B cell (primary cell): ENCODE measurements around the gene TPSB2. TPM values are rescaled to one million over a fixed set of nuclear protein-coding genes. Genes with fewer than 3 reads are reported as not detected.

ENCODE experiments used
- ATAC-seq: fragments of 200-7000 bp; cut with Tn5 transposase; one replicate; pipeline ENCODE4 v1.10.0; 2021; ENCODE audit warnings: low read depth, mild to moderate bottlenecking, moderate number of reproducible peaks, moderate library complexity
- CTCF ChIA-PET: fragments of 350-600 bp; sonication (Branson Sonifier 250); formaldehyde crosslinking; loops from one replicate; lab custom pipeline; 2021; ENCODE audit warnings: antibody characterized with exemption, inconsistent platforms; lab: Charles Lee
- POLR2A ChIA-PET: fragments of 350-600 bp; sonication (Branson Sonifier 250); formaldehyde crosslinking; loops from one replicate; lab custom pipeline; 2021; ENCODE audit warnings: antibody characterized with exemption; lab: Charles Lee
- DNase-seq: peaks from one replicate; pipeline ENCODE4 v3.0.0; 2013
- H2AFZ ChIP-seq: 2 replicates; pipeline ENCODE4 v1.6.1; 2012; ENCODE audit warnings: mild to moderate bottlenecking, low read depth, low read length; ENCODE audit not compliant: insufficient read depth, poor library complexity, severe bottlenecking
- H3K27ac ChIP-seq, 2 donors: 1 replicate in 1 of 2; 2 replicates in 1 of 2; pipeline ENCODE4 v1.5.1; 2012 to 2013; ENCODE audit warnings: low read length in 2 of 2, mild to moderate bottlenecking in 2 of 2, moderate library complexity in 1 of 2
- H3K27me3 ChIP-seq, 4 experiments: fragments of 200-600 bp in 1 of 4; sonication (generic) in 1 of 4; replicated peaks in 1 of 4; 1 replicate in 2 of 4; 2 replicates in 2 of 4; pipeline versions ENCODE4 v1.6.1 to v1.7.0; 2013 to 2016; ENCODE audit warnings: low read length in 3 of 4, mild to moderate bottlenecking in 2 of 4, mixed read lengths in 1 of 4, moderate library complexity in 1 of 4; ENCODE audit not compliant: insufficient read depth in 4 of 4, control insufficient read depth in 3 of 4; ENCODE audit errors: control extremely low read depth in 1 of 4
- H3K36me3 ChIP-seq, 2 experiments: replicated peaks in 1 of 2; 1 replicate in 1 of 2; 2 replicates in 1 of 2; pipeline versions ENCODE4 v1.6.1 to v1.7.1; 2013; ENCODE audit warnings: low read length in 1 of 2; ENCODE audit not compliant: insufficient read depth in 2 of 2, control insufficient read depth in 1 of 2; ENCODE audit errors: control extremely low read depth in 1 of 2, extremely low read depth in 1 of 2
- H3K4me1 ChIP-seq, 2 donors: fragments of 200-600 bp in 1 of 2; sonication (generic) in 1 of 2; 1 replicate in 1 of 2; 2 replicates in 1 of 2; pipeline versions ENCODE4 v1.5.1 to v1.6.1; 2013 to 2017; ENCODE audit warnings: low read length in 2 of 2; ENCODE audit not compliant: control insufficient read depth in 2 of 2, insufficient read depth in 2 of 2
- H3K4me2 ChIP-seq: replicated peaks from 2 replicates; pipeline ENCODE3; 2012; ENCODE audit warnings: mild to moderate bottlenecking, low read depth, low read length; ENCODE audit not compliant: poor library complexity, severe bottlenecking
- H3K4me3 ChIP-seq, 5 experiments: fragments of 200-600 bp in 1 of 5; sonication (generic) in 1 of 5; 1 replicate in 3 of 5; 2 replicates in 2 of 5; pipeline versions ENCODE4 v1.5.1 to v1.7.0; 2011 to 2016; ENCODE audit warnings: low read length in 4 of 5, mild to moderate bottlenecking in 4 of 5, low read depth in 2 of 5, control low read depth in 1 of 5, moderate library complexity in 1 of 5; ENCODE audit not compliant: insufficient read depth in 1 of 5; ENCODE audit errors: control extremely low read depth in 1 of 5, extremely low read depth in 1 of 5
- H3K79me2 ChIP-seq: fragments of 200-600 bp; sonication (generic); one replicate; pipeline ENCODE4 v1.6.0; 2016; ENCODE audit warnings: low read length; ENCODE audit not compliant: control insufficient read depth, insufficient read depth
- H3K9ac ChIP-seq: fragments of 200-600 bp; sonication (generic); 2 replicates; pipeline ENCODE4 v1.6.1; 2017; ENCODE audit warnings: mild to moderate bottlenecking, low read length, moderate library complexity
- H3K9me3 ChIP-seq, 3 donors: one replicate each; pipeline versions ENCODE4 v1.6.1 to v1.7.1; 2013; ENCODE audit warnings: low read length in 2 of 3; ENCODE audit not compliant: control insufficient read depth in 2 of 3, insufficient read depth in 1 of 3; ENCODE audit errors: control extremely low read depth in 1 of 3
- H4K20me1 ChIP-seq: 2 replicates; pipeline ENCODE4 v1.6.0; 2012; ENCODE audit warnings: mild to moderate bottlenecking, low read length; ENCODE audit not compliant: insufficient read depth, control insufficient read depth, poor library complexity, severe bottlenecking
- H3K27ac Mint-ChIP-seq: one replicate; pipeline ENCODE4 v1.8.0; 2021; ENCODE audit warnings: mixed read lengths
- H3K27me3 Mint-ChIP-seq: one replicate; pipeline ENCODE4 v1.8.0; 2021; ENCODE audit warnings: mixed read lengths
- H3K4me1 Mint-ChIP-seq: one replicate; pipeline ENCODE4 v1.8.0; 2021; ENCODE audit warnings: mixed read lengths
- H3K4me3 Mint-ChIP-seq: one replicate; pipeline ENCODE4 v1.8.0; 2021; ENCODE audit warnings: mixed read lengths
- H3K9me3 Mint-ChIP-seq: one replicate; pipeline ENCODE4 v1.8.0; 2022; ENCODE audit warnings: mixed read lengths; ENCODE audit not compliant: insufficient read depth
- EZH2 ChIP-seq: IDR thresholded peaks from 2 replicates; pipeline ENCODE4 v1.6.1; 2012; ENCODE audit warnings: borderline replicate concordance, low read depth, mild to moderate bottlenecking, moderate library complexity, low read length; ENCODE audit not compliant: insufficient read depth, poor library complexity, severe bottlenecking
- WGBS: methylation state at CpG from one replicate; pipeline ENCODE4 v1.1.5; 2013; ENCODE audit warnings: missing lambda C conversion rate; ENCODE audit not compliant: insufficient coverage; 5-methylcytosine and 5-hydroxymethylcytosine counted together
- intact Hi-C: fragments of 100-400 bp; cut with micrococcal nuclease; formaldehyde crosslinking; loops from one replicate; pipeline ENCODE4 v1.10.0; 2022
- polyA plus RNA-seq: library from polyadenylated mRNA; depleted of rRNA; stranded (reverse); fragments of >200 nt; gene quantifications from 2 replicates; pipeline ENCODE4 v1.2.3, GENCODE V29; 2012
- total RNA-seq, 2 donors: library from RNA; stranded (reverse); fragments of 120-200 nt in 1 of 2; gene quantifications; 1 replicate in 1 of 2; 2 replicates in 1 of 2; pipeline versions ENCODE4 v1.2.3 to v1.2.4, GENCODE V29; 2013 to 2022
- TF ChIP-seq, protein P1 (sequence below): fragments of 200-600 bp; IDR thresholded peaks from one replicate; pipeline ENCODE4 v1.8.0; 2022; ENCODE audit warnings: antibody characterized with exemption, mild to moderate bottlenecking

TPSB2 gene
- total and polyA plus RNA-seq, 2 donors (not counting 1 experiment from before 2014, with no cell fraction given), result not detected

DNA sequence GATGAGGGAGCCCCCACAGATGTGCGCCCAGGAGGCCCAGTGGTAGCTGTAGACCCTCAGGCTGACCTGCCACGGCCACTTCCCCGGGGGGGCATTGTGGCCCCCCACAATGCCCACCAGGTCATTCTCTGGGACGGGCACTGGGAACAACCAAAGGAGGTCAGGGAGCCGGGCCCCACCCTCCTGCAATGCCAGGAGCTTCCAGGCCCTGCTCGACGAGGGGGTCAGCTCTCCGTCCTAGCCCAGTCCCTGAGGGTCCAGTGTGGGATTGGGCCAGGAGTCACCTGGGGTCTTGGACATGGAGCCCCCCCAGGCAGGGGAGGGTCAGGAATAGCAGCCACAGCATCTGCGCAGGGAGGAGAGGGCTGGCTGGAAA lies 32.9 kb upstream of the TPSB2 start:
- H3K9me3 Mint-ChIP-seq, result peaks cover 5% of the 10 kb centered on the region
- no peak for DNase-seq
- Histone ChIP-seq H4K20me1 (no peaks in the 10 kb centered on the region), H3K9ac (no peak overlapping the region), H3K4me2 (no peak overlapping the region), H3K36me3 (no peaks in the 10 kb centered on the region), H3K9me3 (peaks cover 0 to 4% (median 0%) of the 10 kb centered on the region in 3 donors), H3K4me1 (peaks cover 6 to 8% of the 10 kb centered on the region in 2 donors), H3K79me2 (no peaks in the 10 kb centered on the region), H3K27me3 (peaks cover 0 to 50% (median 12%) of the 10 kb centered on the region in 4 experiments), H3K4me3 (no peak overlapping the region), H3K27ac (no peak overlapping the region), H2AFZ (no peak overlapping the region)
- no peak overlapping the region for H3K4me3 Mint-ChIP-seq
- WGBS, result 90% methylated on average over 9 of the region's 9 CpGs
- intact Hi-C loops, result no loop called here
- no peak overlapping the region for H3K27ac Mint-ChIP-seq
- TF ChIP-seq, protein P1, sequence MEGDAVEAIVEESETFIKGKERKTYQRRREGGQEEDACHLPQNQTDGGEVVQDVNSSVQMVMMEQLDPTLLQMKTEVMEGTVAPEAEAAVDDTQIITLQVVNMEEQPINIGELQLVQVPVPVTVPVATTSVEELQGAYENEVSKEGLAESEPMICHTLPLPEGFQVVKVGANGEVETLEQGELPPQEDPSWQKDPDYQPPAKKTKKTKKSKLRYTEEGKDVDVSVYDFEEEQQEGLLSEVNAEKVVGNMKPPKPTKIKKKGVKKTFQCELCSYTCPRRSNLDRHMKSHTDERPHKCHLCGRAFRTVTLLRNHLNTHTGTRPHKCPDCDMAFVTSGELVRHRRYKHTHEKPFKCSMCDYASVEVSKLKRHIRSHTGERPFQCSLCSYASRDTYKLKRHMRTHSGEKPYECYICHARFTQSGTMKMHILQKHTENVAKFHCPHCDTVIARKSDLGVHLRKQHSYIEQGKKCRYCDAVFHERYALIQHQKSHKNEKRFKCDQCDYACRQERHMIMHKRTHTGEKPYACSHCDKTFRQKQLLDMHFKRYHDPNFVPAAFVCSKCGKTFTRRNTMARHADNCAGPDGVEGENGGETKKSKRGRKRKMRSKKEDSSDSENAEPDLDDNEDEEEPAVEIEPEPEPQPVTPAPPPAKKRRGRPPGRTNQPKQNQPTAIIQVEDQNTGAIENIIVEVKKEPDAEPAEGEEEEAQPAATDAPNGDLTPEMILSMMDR, result no peak
- TF ChIP-seq EZH2, result no peak
- peaks cover 4% of the 10 kb centered on the region for H3K4me1 Mint-ChIP-seq
- ChIA-PET POLR2A (no interaction called here), CTCF (no interaction called here)
- ATAC-seq, result no peak
- peaks cover 17% of the 10 kb centered on the region for H3K27me3 Mint-ChIP-seq

DNA sequence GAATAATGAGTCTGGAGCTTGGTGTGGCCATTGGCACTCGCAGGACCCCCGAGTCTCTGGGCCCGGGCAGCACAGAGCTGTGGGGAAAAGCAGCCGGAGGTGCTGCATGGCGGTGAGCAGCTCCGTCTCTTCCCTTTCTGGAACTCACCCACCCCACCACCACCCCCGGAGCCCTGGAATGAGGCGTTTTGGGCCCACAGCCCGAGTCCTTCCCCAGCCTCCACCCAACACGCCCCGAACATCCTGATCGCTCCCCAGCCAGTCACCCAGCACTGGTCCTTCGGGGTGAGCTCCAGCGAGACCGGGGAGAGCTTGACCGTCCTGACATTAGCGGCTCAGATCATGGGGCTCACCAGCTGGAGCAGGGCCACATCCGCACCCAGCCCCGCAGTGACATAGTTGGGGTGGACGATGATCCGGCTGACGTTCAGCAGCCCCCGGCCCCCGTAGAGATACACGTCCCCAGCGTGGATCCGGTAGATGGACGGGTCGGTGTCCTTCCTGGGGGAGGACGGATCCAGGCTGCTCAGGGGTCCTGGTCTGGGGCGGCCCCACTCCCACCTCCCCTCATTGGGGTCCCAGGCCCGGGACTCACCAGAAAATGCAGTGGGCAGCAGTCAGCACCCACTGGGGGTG lies 32.3 kb upstream of the TPSB2 start:
- CTCF ChIA-PET, result no interaction called here
- intact Hi-C loops, result no loop called here
- no peak for ATAC-seq

More for the DNA sequence above, 32.3 kb upstream of the TPSB2 start:
- H3K27ac Mint-ChIP-seq, result no peak overlapping the region
- no peaks in the 10 kb centered on the region for H3K79me2 ChIP-seq
- H3K9ac ChIP-seq, result no peak overlapping the region
- peaks cover 5% of the 10 kb centered on the region for H3K9me3 Mint-ChIP-seq
- no peak for DNase-seq
- H4K20me1 ChIP-seq, result no peaks in the 10 kb centered on the region
- WGBS, result 90% methylated on average over 30 of the region's 32 CpGs
- H3K4me1 ChIP-seq, result peaks cover 6 to 8% of the 10 kb centered on the region in 2 donors
- H3K27ac ChIP-seq, result no peak overlapping the region
- H3K4me2 ChIP-seq, result no peak overlapping the region
- peaks cover 0 to 8% (median 0%) of the 10 kb centered on the region in 3 donors for H3K9me3 ChIP-seq
- no peak for TF ChIP-seq EZH2
- TF ChIP-seq, protein P1, result no peak
- POLR2A ChIA-PET, result no interaction called here
- H2AFZ ChIP-seq, result no peak overlapping the region
- H3K4me1 Mint-ChIP-seq, result peaks cover 4% of the 10 kb centered on the region
- no peak overlapping the region for H3K4me3 ChIP-seq
- no peaks in the 10 kb centered on the region for H3K36me3 ChIP-seq
- peaks cover 18% of the 10 kb centered on the region for H3K27me3 Mint-ChIP-seq
- H3K4me3 Mint-ChIP-seq, result no peak overlapping the region
- H3K27me3 ChIP-seq, result peaks cover 0 to 55% (median 12%) of the 10 kb centered on the region in 4 experiments
